H1 (cell line): ENCODE measurements around the gene FNDC3A. TPM values are rescaled to one million over a fixed set of nuclear protein-coding genes. Genes with fewer than 3 reads are reported as not detected.

ENCODE experiments used
- CTCF ChIA-PET: fragments of 300-600 bp; sonication (Branson Sonifier 250); formaldehyde crosslinking; loops from one replicate; lab custom pipeline; 2021; ENCODE audit not compliant: partially characterized antibody; lab: Charles Lee
- POLR2A ChIA-PET: fragments of 300-600 bp; sonication (Branson Sonifier 250); formaldehyde crosslinking; loops from one replicate; lab custom pipeline; 2021; ENCODE audit warnings: inconsistent platforms; ENCODE audit not compliant: partially characterized antibody; lab: Charles Lee
- DNase-seq, 2 experiments: peaks; one replicate each; pipeline versions ENCODE4 v3.0.0 to v3.0.0-alpha.2; 2010 to 2022; ENCODE audit warnings: low spot score in 2 of 2, low read depth in 1 of 2, mixed read lengths in 1 of 2
- FAIRE-seq: peaks from 2 replicates; lab custom pipeline; 2011; peaks lifted over from hg19 to GRCh38; lab: Jason Lieb, UNC
- H2AFZ ChIP-seq: 2 replicates; pipeline ENCODE4 v1.8.1; 2012; ENCODE audit warnings: low read length, inconsistent platforms
- H2AK5ac ChIP-seq: 2 replicates; pipeline ENCODE4 v1.6.1; 2013; ENCODE audit warnings: low read depth, low read length
- H2BK120ac ChIP-seq: replicated peaks from 2 replicates; pipeline ENCODE3; 2013; ENCODE audit warnings: low read depth, low read length, inconsistent platforms
- H2BK12ac ChIP-seq: 2 replicates; pipeline ENCODE4 v1.6.1; 2013; ENCODE audit warnings: low read depth, low read length
- H2BK15ac ChIP-seq: 2 replicates; pipeline ENCODE4 v1.6.1; 2013; ENCODE audit warnings: low read length
- H2BK20ac ChIP-seq: 2 replicates; pipeline ENCODE4 v1.6.1; 2013; ENCODE audit warnings: low read length
- H2BK5ac ChIP-seq: 2 replicates; pipeline ENCODE4 v1.6.1; 2013; ENCODE audit warnings: low read depth, low read length
- H3K14ac ChIP-seq: 2 replicates; pipeline ENCODE4 v1.6.1; 2013; ENCODE audit warnings: inconsistent platforms; ENCODE audit not compliant: insufficient read length
- H3K18ac ChIP-seq: 2 replicates; pipeline ENCODE4 v1.6.1; 2013; ENCODE audit warnings: low read length; ENCODE audit errors: extremely low read depth
- H3K23ac ChIP-seq: 2 replicates; pipeline ENCODE4 v1.6.1; 2013; ENCODE audit warnings: inconsistent platforms; ENCODE audit not compliant: insufficient read length
- H3K23me2 ChIP-seq: 2 replicates; pipeline ENCODE4 v1.6.1; 2013; ENCODE audit warnings: low read depth, low read length
- H3K27ac ChIP-seq: 2 replicates; pipeline ENCODE4 v1.6.1; 2011; ENCODE audit warnings: low read depth, low read length, inconsistent platforms
- H3K27me3 ChIP-seq, 4 experiments: replicated peaks in 1 of 4; 1 replicate in 1 of 4; 2 replicates in 3 of 4; pipeline versions ENCODE4 v1.6.1 to v1.8.1; 2011 to 2013; ENCODE audit warnings: low read length in 3 of 4, mild to moderate bottlenecking in 3 of 4, inconsistent platforms in 2 of 4, mixed read lengths in 2 of 4, moderate library complexity in 1 of 4; ENCODE audit not compliant: control insufficient read depth in 3 of 4, insufficient read depth in 3 of 4; ENCODE audit errors: extremely low read depth in 1 of 4
- H3K36me3 ChIP-seq, 4 experiments: 2 replicates each; pipeline versions ENCODE4 v1.6.1 to v1.8.1; 2011 to 2013; ENCODE audit warnings: mild to moderate bottlenecking in 4 of 4, low read length in 3 of 4, moderate library complexity in 2 of 4, control low read depth in 1 of 4, inconsistent platforms in 1 of 4; ENCODE audit not compliant: insufficient read depth in 4 of 4, control insufficient read depth in 2 of 4
- H3K4ac ChIP-seq: replicated peaks from 2 replicates; pipeline ENCODE3; 2013; ENCODE audit warnings: low read length, low read depth, mixed read lengths, inconsistent platforms; ENCODE audit not compliant: insufficient read length
- H3K4me1 ChIP-seq, 4 experiments: replicated peaks in 1 of 4; 1 replicate in 1 of 4; 2 replicates in 3 of 4; pipeline versions ENCODE4 v1.6.1 to v1.8.1; 2011 to 2013; ENCODE audit warnings: low read length in 3 of 4, inconsistent platforms in 2 of 4, mixed read lengths in 1 of 4; ENCODE audit not compliant: insufficient read depth in 4 of 4, control insufficient read depth in 3 of 4
- H3K4me2 ChIP-seq, 2 experiments: 2 replicates each; pipeline versions ENCODE4 v1.6.1 to v1.8.1; 2011 to 2013; ENCODE audit warnings: low read depth in 2 of 2, low read length in 2 of 2, control low read depth in 1 of 2, inconsistent platforms in 1 of 2, mild to moderate bottlenecking in 1 of 2; ENCODE audit not compliant: insufficient read depth in 1 of 2
- H3K4me3 ChIP-seq, 4 experiments: fragments of 200-600, 300-600 bp in 1 of 4; sonication (generic), shearing (Covaris generic), sonication (Bioruptor Twin) in 1 of 4; 2 replicates each; pipeline versions ENCODE4 v1.5.1 to v1.8.1; 2011 to 2016; ENCODE audit warnings: low read length in 4 of 4, low read depth in 3 of 4, control low read depth in 2 of 4, inconsistent platforms in 2 of 4, mild to moderate bottlenecking in 2 of 4, mixed read lengths in 1 of 4, moderate library complexity in 1 of 4; ENCODE audit not compliant: insufficient read depth in 2 of 4; ENCODE audit errors: extremely low read depth in 1 of 4
- H3K56ac ChIP-seq: replicated peaks from 2 replicates; pipeline ENCODE3; 2013; ENCODE audit warnings: low read depth, mild to moderate bottlenecking, mixed read lengths, low read length, inconsistent platforms; ENCODE audit not compliant: insufficient read length
- H3K79me1 ChIP-seq: 2 replicates; pipeline ENCODE4 v1.6.1; 2013; ENCODE audit warnings: low read depth, low read length, control low read depth
- H3K79me2 ChIP-seq, 2 experiments: 2 replicates each; pipeline versions ENCODE4 v1.6.1 to v1.8.1; 2012 to 2013; ENCODE audit warnings: low read length in 2 of 2, mild to moderate bottlenecking in 2 of 2, inconsistent platforms in 1 of 2; ENCODE audit not compliant: insufficient read depth in 2 of 2, control insufficient read depth in 1 of 2
- H3K9ac ChIP-seq, 4 experiments: replicated peaks in 1 of 4; 1 replicate in 1 of 4; 2 replicates in 3 of 4; pipeline versions ENCODE4 v1.6.1 to v1.8.1; 2011 to 2013; ENCODE audit warnings: low read depth in 3 of 4, low read length in 3 of 4, control low read depth in 2 of 4, mild to moderate bottlenecking in 2 of 4, moderate library complexity in 2 of 4, inconsistent platforms in 1 of 4; ENCODE audit errors: extremely low read depth in 1 of 4
- H3K9me3 ChIP-seq, 2 experiments: 2 replicates each; pipeline versions ENCODE4 v1.6.1 to v1.8.1; 2012 to 2013; ENCODE audit warnings: mild to moderate bottlenecking in 2 of 2, moderate library complexity in 2 of 2, control low read depth in 1 of 2, inconsistent platforms in 1 of 2, low read depth in 1 of 2, low read length in 1 of 2, mixed read lengths in 1 of 2; ENCODE audit not compliant: insufficient read depth in 2 of 2
- H4K20me1 ChIP-seq, 2 experiments: replicated peaks in 1 of 2; 2 replicates each; pipeline versions ENCODE3 to v1.8.1; 2011 to 2013; ENCODE audit warnings: inconsistent platforms in 2 of 2, low read length in 2 of 2, mild to moderate bottlenecking in 1 of 2; ENCODE audit not compliant: insufficient read depth in 2 of 2, control insufficient read depth in 1 of 2
- H4K5ac ChIP-seq: 2 replicates; pipeline ENCODE4 v1.6.1; 2013; ENCODE audit warnings: low read length, low read depth, mixed read lengths, inconsistent platforms; ENCODE audit not compliant: insufficient read length
- H4K8ac ChIP-seq: 2 replicates; pipeline ENCODE4 v1.8.0; 2013; ENCODE audit warnings: mild to moderate bottlenecking, moderate library complexity, low read length, inconsistent platforms; ENCODE audit not compliant: insufficient read depth; ENCODE audit errors: extremely low read depth
- H4K91ac ChIP-seq: replicated peaks from 2 replicates; pipeline ENCODE3; 2013; ENCODE audit warnings: low read length, mixed read lengths, inconsistent platforms; ENCODE audit not compliant: insufficient read length
- EZH2 ChIP-seq: fragments of 200-600 bp; sonication (generic); IDR thresholded peaks from 2 replicates; pipeline ENCODE4 v1.7.1; 2012; ENCODE audit warnings: low read depth, mild to moderate bottlenecking, moderate library complexity, low read length, inconsistent platforms; ENCODE audit not compliant: severe bottlenecking
- MAX ChIP-seq: IDR thresholded peaks from 2 replicates; pipeline ENCODE4 v1.6.1; 2012; ENCODE audit warnings: inconsistent platforms
- NANOG ChIP-seq: IDR thresholded peaks from 2 replicates; pipeline ENCODE4 v1.6.1; 2011; ENCODE audit warnings: low read length, low read depth, mild to moderate bottlenecking, inconsistent platforms; ENCODE audit not compliant: insufficient read depth, poor library complexity, severe bottlenecking
- RBBP5 ChIP-seq: IDR thresholded peaks from 2 replicates; pipeline ENCODE4 v1.7.1; 2012; ENCODE audit warnings: low read depth, mild to moderate bottlenecking, inconsistent platforms, low read length, moderate library complexity, borderline replicate concordance
- RNF2 ChIP-seq: fragments of 200-900, 300-1000 bp; sonication (generic); IDR thresholded peaks from 2 replicates; pipeline ENCODE4 v1.7.1; 2016; ENCODE audit warnings: borderline replicate concordance, low read depth, mild to moderate bottlenecking, antibody characterized with exemption, low read length; ENCODE audit not compliant: poor library complexity, severe bottlenecking; ENCODE audit errors: missing control alignments
- WGBS, 2 experiments: shearing (Covaris generic) in 1 of 2; methylation state at CpG; one replicate each; pipeline versions ENCODE4 v1.1.6 to v1.1.7; 2013 to 2015; ENCODE audit warnings: low lambda C conversion rate in 2 of 2, mixed read lengths in 2 of 2, inconsistent platforms in 1 of 2, low coverage in 1 of 2, missing lambda C conversion rate in 1 of 2; ENCODE audit not compliant: insufficient replicate concordance in 2 of 2, insufficient coverage in 1 of 2, insufficient read length in 1 of 2; ENCODE audit errors: extremely low coverage in 1 of 2, missing lambda C conversion rate in 1 of 2; 5-methylcytosine and 5-hydroxymethylcytosine counted together
- polyA plus RNA-seq, 7 experiments: library from polyadenylated mRNA; depleted of rRNA in 3 of 7; stranded (reverse) in 5 of 7; unstranded in 2 of 7; fragments of >200 nt in 5 of 7; fragments of 200-250 nt in 2 of 7; gene quantifications; 1 replicate in 5 of 7; 2 replicates in 1 of 7; 4 replicates in 1 of 7; pipeline versions ENCODE4 v1.2.1 to v1.2.3, GENCODE V29; 2011 to 2013; ENCODE audit warnings: missing spikeins in 2 of 7, mixed read lengths in 2 of 7
- total RNA-seq: library from RNA; stranded (reverse); fragmentation: NEBNext Ultra II Directional; extraction: Animal tissue kit (Norgen Biotek cat#: 25700); gene quantifications from 2 replicates; pipeline ENCODE4 v1.2.1, GENCODE V29; 2021

The FNDC3A gene
- total and polyA plus RNA-seq, 2 of the 8 experiments (the other 6 are each of a cell fraction or from before 2014, with no cell fraction given), result 14.6 to 26.0 TPM

GRCh38 chr13:49217962-49218492 is 242.3 kb downstream of the FNDC3A start:
- FAIRE-seq (no peak), DNase-seq (peak in 1 of 2 experiments; percentile 55)
- peak overlapping the region; percentile 19 for H3K4ac ChIP-seq
- peak overlapping the region; percentile 72 for H2AFZ ChIP-seq
- no peaks in the 10 kb centered on the region for H3K9me3 ChIP-seq
- H3K27me3 ChIP-seq, result peaks cover 49 to 71% (median 68%) of the 10 kb centered on the region in 4 experiments
- no peak overlapping the region for H4K5ac ChIP-seq
- H2BK120ac ChIP-seq, result no peak overlapping the region
- TF ChIP-seq RNF2 (peak; percentile 17), RBBP5 (no peak), NANOG (no peak), MAX (peak; percentile 57; the same call in 1 of the 2 replicates), EZH2 (peak; percentile 60)
- H2BK15ac ChIP-seq, result peak overlapping the region; percentile 65; the same call in 1 of the 2 replicates
- H3K36me3 ChIP-seq, result peaks cover 0 to 4% (median 0%) of the 10 kb centered on the region in 4 experiments; a peak in 1 of 8 replicates
- H3K79me1 ChIP-seq, result no peaks in the 10 kb centered on the region
- H4K91ac ChIP-seq, result no peak overlapping the region
- peak overlapping the region; percentile 98; the same call in 1 of the 2 replicates for H2BK20ac ChIP-seq
- H2BK12ac ChIP-seq, result peak overlapping the region; percentile 89; the same call in 1 of the 2 replicates
- H2AK5ac ChIP-seq, result no peak overlapping the region; the same call in 1 of the 2 replicates
- CTCF ChIA-PET, result interaction anchor here (0.7 to 1.2 kb wide), 3 partner anchors 10 to 63 kb away, joined by 3 read pairs; no protein-coding TSS in a partner anchor
- 43% methylated on average over 17 of the region's 17 CpGs; no CpG with 5 or more reads in 1 of the 2 experiments for WGBS, 2 experiments
- H3K4me3 ChIP-seq, result peak overlapping the region; percentile 30 to 61 (median 39); a peak in 6 of 8 replicates
- no peak overlapping the region for H3K27ac ChIP-seq
- peak overlapping the region; percentile 13; the same call in 1 of the 2 replicates for H3K18ac ChIP-seq
- no peak overlapping the region for H3K56ac ChIP-seq
- POLR2A ChIA-PET, result interaction anchor here (0.6 to 1.3 kb wide), 2 partner anchors 10 to 239 kb away, joined by 3 to 4 read pairs; no protein-coding TSS in a partner anchor
- peaks cover 0 to 2% of the 10 kb centered on the region in 2 experiments for H4K20me1 ChIP-seq
- H3K79me2 ChIP-seq, result no peaks in the 10 kb centered on the region
- peaks cover 20% of the 10 kb centered on the region for H3K23me2 ChIP-seq
- H3K4me1 ChIP-seq, result peaks cover 3 to 15% (median 10%) of the 10 kb centered on the region in 4 experiments
- H3K14ac ChIP-seq, result no peak overlapping the region
- peak overlapping the region; percentile 77 to 78 for H3K4me2 ChIP-seq
- H4K8ac ChIP-seq, result peak overlapping the region; percentile 66; the same call in 1 of the 2 replicates
- no peak overlapping the region for H3K9ac ChIP-seq
- H2BK5ac ChIP-seq, result peak overlapping the region; percentile 10; the same call in 1 of the 2 replicates
- H3K23ac ChIP-seq, result no peak overlapping the region
